Neuronal stem cell (in vitro differentiated cells): ENCODE results near the gene JMJD7.

ENCODE experiments used
- DNase-seq: peaks from one replicate; pipeline ENCODE4 v3.0.0-alpha.2; 2013; ENCODE audit warnings: low spot score
- H2AFZ ChIP-seq: one replicate; pipeline ENCODE4 v1.6.1; 2013; ENCODE audit warnings: mild to moderate bottlenecking, low read length, inconsistent platforms
- H2AK5ac ChIP-seq: 2 replicates; pipeline ENCODE4 v1.6.1; 2013; ENCODE audit warnings: low read depth, mild to moderate bottlenecking, inconsistent platforms, low read length, moderate library complexity, mixed read lengths
- H2BK120ac ChIP-seq: 2 replicates; pipeline ENCODE4 v1.6.1; 2013; ENCODE audit warnings: low read depth, mild to moderate bottlenecking, inconsistent platforms, low read length, moderate library complexity, mixed read lengths
- H2BK12ac ChIP-seq: one replicate; pipeline ENCODE4 v1.6.1; 2013; ENCODE audit warnings: low read length, inconsistent platforms
- H2BK15ac ChIP-seq: 2 replicates; pipeline ENCODE4 v1.6.1; 2013; ENCODE audit warnings: mild to moderate bottlenecking, low read length, inconsistent platforms, mixed read lengths
- H2BK5ac ChIP-seq: one replicate; pipeline ENCODE4 v1.6.1; 2013; ENCODE audit warnings: inconsistent platforms, mild to moderate bottlenecking, low read length, moderate library complexity
- H3K14ac ChIP-seq: one replicate; pipeline ENCODE4 v1.6.1; 2013; ENCODE audit warnings: low read length, inconsistent platforms
- H3K18ac ChIP-seq: 2 replicates; pipeline ENCODE4 v1.6.1; 2013; ENCODE audit warnings: low read length, inconsistent platforms
- H3K23ac ChIP-seq: 2 replicates; pipeline ENCODE4 v1.6.1; 2013; ENCODE audit warnings: low read depth, mild to moderate bottlenecking, mixed read lengths, low read length, inconsistent platforms; ENCODE audit not compliant: poor library complexity
- H3K27ac ChIP-seq: replicated peaks from 3 replicates; pipeline ENCODE4 v1.5.1; 2013; ENCODE audit warnings: low read length, inconsistent platforms
- H3K27me3 ChIP-seq, 3 experiments: 2 replicates each; pipeline ENCODE4 v1.6.1; 2013; ENCODE audit warnings: low read length in 3 of 3, mild to moderate bottlenecking in 2 of 3, inconsistent platforms in 1 of 3, low read depth in 1 of 3, mixed read lengths in 1 of 3, moderate library complexity in 1 of 3; ENCODE audit not compliant: control insufficient read depth in 3 of 3, insufficient read depth in 3 of 3
- H3K36me3 ChIP-seq, 2 donors: replicated peaks in 1 of 2; 2 replicates each; pipeline ENCODE4 v1.6.1; 2013; ENCODE audit warnings: low read length in 2 of 2; ENCODE audit not compliant: control insufficient read depth in 2 of 2, insufficient read depth in 2 of 2
- H3K4ac ChIP-seq: 2 replicates; pipeline ENCODE4 v1.6.1; 2013; ENCODE audit warnings: inconsistent platforms, mild to moderate bottlenecking, low read length, moderate library complexity
- H3K4me1 ChIP-seq, 2 donors: 1 replicate in 1 of 2; 2 replicates in 1 of 2; pipeline ENCODE4 v1.6.1; 2013; ENCODE audit warnings: low read length in 2 of 2, low read depth in 1 of 2; ENCODE audit not compliant: control insufficient read depth in 2 of 2, insufficient read depth in 1 of 2
- H3K4me2 ChIP-seq: one replicate; pipeline ENCODE4 v1.6.1; 2013; ENCODE audit warnings: mild to moderate bottlenecking, low read length, inconsistent platforms; ENCODE audit not compliant: insufficient read depth, poor library complexity, severe bottlenecking
- H3K4me3 ChIP-seq, 2 donors: 2 replicates each; pipeline ENCODE4 v1.5.1; 2013; ENCODE audit warnings: low read length in 2 of 2, mild to moderate bottlenecking in 2 of 2, inconsistent platforms in 1 of 2, moderate library complexity in 1 of 2
- H3K79me1 ChIP-seq: one replicate; pipeline ENCODE4 v1.6.1; 2013; ENCODE audit warnings: low read depth, mild to moderate bottlenecking, inconsistent platforms, low read length, moderate library complexity
- H3K9ac ChIP-seq: one replicate; pipeline ENCODE4 v1.6.1; 2013; ENCODE audit warnings: mild to moderate bottlenecking, low read depth, low read length, inconsistent platforms; ENCODE audit not compliant: poor library complexity
- H3K9me3 ChIP-seq, 2 donors: replicated peaks in 1 of 2; 2 replicates each; pipeline versions ENCODE3 to v1.6.1; 2013; ENCODE audit warnings: low read length in 2 of 2, mild to moderate bottlenecking in 2 of 2, inconsistent platforms in 1 of 2, low read depth in 1 of 2, mixed read lengths in 1 of 2, moderate library complexity in 1 of 2; ENCODE audit not compliant: control insufficient read depth in 2 of 2, insufficient read depth in 1 of 2
- H4K8ac ChIP-seq: one replicate; pipeline ENCODE4 v1.6.1; 2013; ENCODE audit warnings: low read depth, mild to moderate bottlenecking, inconsistent platforms, low read length, moderate library complexity
- H4K91ac ChIP-seq: one replicate; pipeline ENCODE4 v1.6.1; 2013; ENCODE audit warnings: low read length, low read depth, mild to moderate bottlenecking, inconsistent platforms; ENCODE audit not compliant: poor library complexity
- WGBS, 2 donors: extraction: QIAGEN DNeasy Blood & Tissue Kit; methylation state at CpG; one replicate each; pipeline ENCODE4 v1.1.7; 2013; ENCODE audit warnings: missing lambda C conversion rate in 2 of 2, mixed read lengths in 1 of 2; ENCODE audit not compliant: insufficient read length in 2 of 2, insufficient replicate concordance in 1 of 2; ENCODE audit errors: extremely low coverage in 2 of 2; 5-methylcytosine and 5-hydroxymethylcytosine counted together

Gene JMJD7

DNA sequence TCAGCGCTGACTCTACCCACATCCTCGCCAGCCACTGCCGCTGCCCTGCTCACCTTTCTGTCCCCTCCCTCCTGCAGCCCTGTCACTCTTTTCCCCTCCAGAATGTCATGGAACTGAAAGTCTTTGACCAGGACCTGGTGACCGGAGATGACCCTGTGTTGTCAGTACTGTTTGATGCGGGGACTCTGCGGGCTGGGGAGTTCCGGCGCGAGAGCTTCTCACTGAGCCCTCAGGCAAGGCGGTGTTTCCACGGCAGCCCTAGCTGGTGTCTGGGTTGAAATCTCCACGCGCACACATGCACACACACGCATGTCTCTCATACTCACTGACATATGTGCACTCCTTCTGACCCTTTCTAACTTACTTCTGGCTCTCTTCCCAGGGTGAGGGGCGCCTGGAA lies 12.8 kb downstream of the JMJD7 start:
- peaks cover 7% of the 10 kb centered on the region for H3K79me1 ChIP-seq
- no CpG with 5 or more reads among the region's 15 CpGs for WGBS, 2 donors
- no peaks in the 10 kb centered on the region for H3K4me1 ChIP-seq
- no peak overlapping the region for H4K91ac ChIP-seq
- H3K18ac ChIP-seq = peak overlapping the region; percentile 6
- no peak overlapping the region for H3K4me2 ChIP-seq
- no peak overlapping the region for H3K9ac ChIP-seq
- peak overlapping the region; percentile 75 for H3K23ac ChIP-seq
- no peak overlapping the region for H2AK5ac ChIP-seq
- no peaks in the 10 kb centered on the region for H3K9me3 ChIP-seq
- no peaks in the 10 kb centered on the region for H3K27me3 ChIP-seq
- no peak overlapping the region for H2BK12ac ChIP-seq
- no peak overlapping the region for H2AFZ ChIP-seq
- H3K36me3 ChIP-seq = peaks cover 13 to 35% of the 10 kb centered on the region in 2 donors
- no peak overlapping the region for H2BK120ac ChIP-seq
- H2BK15ac ChIP-seq = no peak overlapping the region
- H4K8ac ChIP-seq = no peak overlapping the region
- no peak overlapping the region for H3K14ac ChIP-seq
- no peak overlapping the region for H3K4ac ChIP-seq
- no peak for DNase-seq
- H3K4me3 ChIP-seq = no peak overlapping the region
- no peak overlapping the region for H3K27ac ChIP-seq
- H2BK5ac ChIP-seq = peak overlapping the region; percentile 42

DNA sequence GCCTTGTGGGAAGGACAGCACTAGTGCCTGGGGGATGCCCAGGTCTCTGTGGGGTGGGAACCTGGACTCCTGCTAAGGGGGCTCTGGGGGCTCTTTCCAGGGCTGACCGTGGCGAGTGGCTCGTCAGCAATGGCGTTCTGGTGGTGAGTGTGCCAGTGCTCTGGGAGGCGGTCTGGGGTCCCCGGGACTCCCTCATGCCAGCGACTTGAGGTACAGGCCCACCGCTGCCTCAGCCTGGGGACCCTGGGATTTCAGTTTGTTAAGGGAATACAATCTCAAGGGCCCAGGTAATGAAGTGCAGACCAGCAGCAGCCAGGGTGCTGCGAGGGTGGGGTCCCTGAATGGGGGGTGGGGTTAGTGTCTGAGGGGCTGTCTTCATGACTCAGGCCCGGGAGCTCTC lies 13.2 kb downstream of the JMJD7 start:
- H3K79me1 ChIP-seq = peaks cover 7% of the 10 kb centered on the region
- no peak overlapping the region for H4K8ac ChIP-seq
- H2BK5ac ChIP-seq = peak overlapping the region; percentile 42
- no peak overlapping the region for H3K27ac ChIP-seq
- no peaks in the 10 kb centered on the region for H3K9me3 ChIP-seq
- peak overlapping the region; percentile 60 for H3K9ac ChIP-seq
- H4K91ac ChIP-seq = no peak overlapping the region
- no peak overlapping the region for H2BK15ac ChIP-seq
- H2BK12ac ChIP-seq = no peak overlapping the region
- no peak overlapping the region for H2BK120ac ChIP-seq
- H2AK5ac ChIP-seq = no peak overlapping the region
- peaks cover 13 to 35% of the 10 kb centered on the region in 2 donors for H3K36me3 ChIP-seq
- peak overlapping the region; percentile 6 for H3K18ac ChIP-seq
- no peak overlapping the region for H3K4ac ChIP-seq
- no peak for DNase-seq
- H3K4me1 ChIP-seq = no peaks in the 10 kb centered on the region
- H2AFZ ChIP-seq = no peak overlapping the region
- no peak overlapping the region for H3K4me2 ChIP-seq
- H3K4me3 ChIP-seq = no peak overlapping the region
- H3K27me3 ChIP-seq = no peaks in the 10 kb centered on the region
- H3K23ac ChIP-seq = no peak overlapping the region
- H3K14ac ChIP-seq = no peak overlapping the region
- no CpG with 5 or more reads among the region's 10 CpGs for WGBS, 2 donors

DNA sequence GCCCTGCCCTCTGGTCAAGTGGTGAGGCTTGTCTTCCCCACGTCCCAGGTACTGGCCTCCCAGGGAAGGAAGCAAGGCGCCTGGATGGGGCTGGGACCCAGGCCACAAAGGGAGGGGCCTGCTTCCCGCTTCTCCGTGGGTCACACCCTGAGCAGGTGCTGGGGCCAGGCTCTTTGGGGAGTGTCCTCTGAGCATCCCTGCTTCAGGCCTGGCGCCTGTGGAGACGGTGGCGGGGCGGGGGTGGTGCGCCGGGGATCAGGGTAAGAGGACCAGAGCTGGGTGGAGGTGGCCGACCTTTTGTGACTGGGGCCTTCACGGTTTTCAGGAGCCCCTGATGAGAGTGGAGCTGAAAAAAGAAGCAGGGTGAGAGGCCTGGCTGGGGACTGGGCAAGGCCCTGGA lies 14.3 kb downstream of the JMJD7 start:
- no peaks in the 10 kb centered on the region for H3K9me3 ChIP-seq
- H3K27me3 ChIP-seq = no peaks in the 10 kb centered on the region
- no peak overlapping the region for H3K27ac ChIP-seq
- H4K8ac ChIP-seq = no peak overlapping the region
- no peaks in the 10 kb centered on the region for H3K4me1 ChIP-seq
- H2BK120ac ChIP-seq = no peak overlapping the region
- no peak overlapping the region for H3K23ac ChIP-seq
- no peak overlapping the region for H3K4me2 ChIP-seq
- no peak overlapping the region for H2AFZ ChIP-seq
- H3K4me3 ChIP-seq = no peak overlapping the region
- no peak overlapping the region for H2BK15ac ChIP-seq
- no peak overlapping the region for H3K14ac ChIP-seq
- H2BK12ac ChIP-seq = no peak overlapping the region
- H4K91ac ChIP-seq = no peak overlapping the region
- H3K36me3 ChIP-seq = peaks cover 16 to 40% of the 10 kb centered on the region in 2 donors
- H3K18ac ChIP-seq = peak overlapping the region; percentile 76
- H2AK5ac ChIP-seq = no peak overlapping the region
- peaks cover 7% of the 10 kb centered on the region for H3K79me1 ChIP-seq
- H2BK5ac ChIP-seq = no peak overlapping the region
- no CpG with 5 or more reads among the region's 12 CpGs for WGBS, 2 donors
- no peak for DNase-seq
- H3K4ac ChIP-seq = no peak overlapping the region
- no peak overlapping the region for H3K9ac ChIP-seq

DNA sequence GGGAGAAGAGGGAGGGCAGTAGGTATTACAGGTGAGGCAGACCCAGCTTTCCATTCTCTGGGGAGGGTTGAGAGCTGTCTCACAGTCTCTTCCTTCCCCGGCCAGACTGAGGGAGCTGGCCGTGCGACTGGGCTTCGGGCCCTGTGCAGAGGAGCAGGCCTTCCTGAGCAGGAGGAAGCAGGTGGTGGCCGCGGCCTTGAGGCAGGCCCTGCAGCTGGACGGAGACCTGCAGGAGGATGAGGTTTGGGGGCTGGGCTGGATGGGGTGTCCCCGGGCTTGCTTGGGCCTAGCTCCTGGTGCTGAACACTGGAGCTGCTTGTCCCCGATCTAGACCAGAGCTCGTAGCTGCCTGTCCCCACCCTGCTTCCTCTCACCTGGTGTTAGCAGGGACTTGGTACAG lies 15.7 kb downstream of the JMJD7 start:
- H3K4me1 ChIP-seq = no peaks in the 10 kb centered on the region
- peak overlapping the region; percentile 3 for H2AK5ac ChIP-seq
- no peak overlapping the region for H3K14ac ChIP-seq
- H3K36me3 ChIP-seq = peaks cover 26 to 45% of the 10 kb centered on the region in 2 donors
- peaks cover 5% of the 10 kb centered on the region for H3K79me1 ChIP-seq
- no peak overlapping the region for H4K8ac ChIP-seq
- H3K23ac ChIP-seq = no peak overlapping the region
- DNase-seq = no peak
- H2BK12ac ChIP-seq = no peak overlapping the region
- H3K9me3 ChIP-seq = no peaks in the 10 kb centered on the region
- no peak overlapping the region for H3K4me2 ChIP-seq
- no peak overlapping the region for H3K4me3 ChIP-seq
- no peak overlapping the region for H3K18ac ChIP-seq
- H2BK15ac ChIP-seq = no peak overlapping the region
- no peak overlapping the region for H2AFZ ChIP-seq
- H3K27ac ChIP-seq = no peak overlapping the region
- H4K91ac ChIP-seq = no peak overlapping the region
- H2BK120ac ChIP-seq = no peak overlapping the region
- no peak overlapping the region for H2BK5ac ChIP-seq
- peak overlapping the region; percentile 32 for H3K9ac ChIP-seq
- no peaks in the 10 kb centered on the region for H3K27me3 ChIP-seq
- H3K4ac ChIP-seq = no peak overlapping the region
- WGBS, 2 donors = no CpG with 5 or more reads among the region's 10 CpGs
